Kidney (tissue), 14 donors: ENCODE measurements around the gene PEF1. TPM values are rescaled to one million over a fixed set of nuclear protein-coding genes. Genes with fewer than 3 reads are reported as not detected.

Source experiments
- DNase-seq, 5 donors: peaks; one replicate each; pipeline ENCODE4 v3.0.0-alpha.2; 2013 to 2020
- FAIRE-seq: peaks from 2 replicates; lab custom pipeline; 2012; peaks lifted over from hg19 to GRCh38; lab: Jason Lieb, UNC
- H3K27ac ChIP-seq, 2 donors: one replicate each; pipeline ENCODE4 v1.7.0; 2013; ENCODE audit warnings: low read depth in 2 of 2, low read length in 2 of 2, inconsistent platforms in 1 of 2
- H3K27me3 ChIP-seq: one replicate; pipeline ENCODE4 v1.7.1; 2013; ENCODE audit warnings: low read length, inconsistent platforms; ENCODE audit not compliant: control insufficient read depth, insufficient read depth
- H3K36me3 ChIP-seq, 3 donors: one replicate each; pipeline versions ENCODE4 v1.7.0 to v1.7.1; 2013; ENCODE audit warnings: low read length in 3 of 3, control low read depth in 1 of 3, inconsistent platforms in 1 of 3; ENCODE audit not compliant: insufficient read depth in 3 of 3, control insufficient read depth in 2 of 3
- H3K4me1 ChIP-seq, 3 donors: one replicate each; pipeline versions ENCODE4 v1.7.0 to v1.7.1; 2013; ENCODE audit warnings: low read length in 3 of 3, inconsistent platforms in 1 of 3, low read depth in 1 of 3; ENCODE audit not compliant: control insufficient read depth in 2 of 3, insufficient read depth in 2 of 3
- H3K4me3 ChIP-seq, 3 donors: one replicate each; pipeline versions ENCODE4 v1.7.0 to v1.8.1; 2013; ENCODE audit warnings: low read length in 3 of 3, control low read depth in 1 of 3, inconsistent platforms in 1 of 3
- H3K9ac ChIP-seq, 3 donors: one replicate each; pipeline versions ENCODE4 v1.7.0 to v1.7.1; 2013; ENCODE audit warnings: low read length in 3 of 3, control low read depth in 1 of 3, inconsistent platforms in 1 of 3
- H3K9me3 ChIP-seq, 3 donors: one replicate each; pipeline versions ENCODE4 v1.7.0 to v1.7.1; 2013; ENCODE audit warnings: low read length in 3 of 3, control low read depth in 1 of 3, inconsistent platforms in 1 of 3; ENCODE audit not compliant: control insufficient read depth in 2 of 3, insufficient read depth in 1 of 3
- intact Hi-C: fragments of 100-400 bp; cut with DNase I; formaldehyde crosslinking; loops from one replicate; pipeline ENCODE4 v1.11.1; 2022
- polyA plus RNA-seq: library from polyadenylated mRNA; stranded (reverse); fragments of 350-450 nt; fragmentation: Illumina TruSeq; extraction: RNeasy Lipid Tissue Mini Kit (QIAGEN cat#74804); gene quantifications from one replicate; pipeline ENCODE4 v1.2.3, GENCODE V29; 2014; ENCODE audit warnings: low read depth, low replicate concordance; ENCODE audit not compliant: insufficient read depth
- total RNA-seq: library from RNA; stranded (reverse); fragmentation: NEBNext Ultra II Directional; extraction: Animal tissue kit (Norgen Biotek cat#: 25700); gene quantifications from one replicate; pipeline ENCODE4 v1.2.1, GENCODE V29; 2021
- TF ChIP-seq, protein P1 (sequence below): IDR thresholded peaks from 3 replicates; pipeline ENCODE4 v1.5.1; 2012; ENCODE audit warnings: mild to moderate bottlenecking, moderate library complexity, borderline replicate concordance; ENCODE audit not compliant: insufficient read depth; ENCODE audit errors: extremely low read depth
- donor health status: control.
- donor health status: control.
- donor health status: control.
- donor health status: control.
- donor health status: control.
- donor health status: DM: yes; HTN: yes; CAD: no.
- donor health status: Normal renal cell carcinoma (clear cell type).

PEF1 gene
- total and polyA plus RNA-seq, 2 donors from 2014 or later = 69.0 to 120 TPM

DNA sequence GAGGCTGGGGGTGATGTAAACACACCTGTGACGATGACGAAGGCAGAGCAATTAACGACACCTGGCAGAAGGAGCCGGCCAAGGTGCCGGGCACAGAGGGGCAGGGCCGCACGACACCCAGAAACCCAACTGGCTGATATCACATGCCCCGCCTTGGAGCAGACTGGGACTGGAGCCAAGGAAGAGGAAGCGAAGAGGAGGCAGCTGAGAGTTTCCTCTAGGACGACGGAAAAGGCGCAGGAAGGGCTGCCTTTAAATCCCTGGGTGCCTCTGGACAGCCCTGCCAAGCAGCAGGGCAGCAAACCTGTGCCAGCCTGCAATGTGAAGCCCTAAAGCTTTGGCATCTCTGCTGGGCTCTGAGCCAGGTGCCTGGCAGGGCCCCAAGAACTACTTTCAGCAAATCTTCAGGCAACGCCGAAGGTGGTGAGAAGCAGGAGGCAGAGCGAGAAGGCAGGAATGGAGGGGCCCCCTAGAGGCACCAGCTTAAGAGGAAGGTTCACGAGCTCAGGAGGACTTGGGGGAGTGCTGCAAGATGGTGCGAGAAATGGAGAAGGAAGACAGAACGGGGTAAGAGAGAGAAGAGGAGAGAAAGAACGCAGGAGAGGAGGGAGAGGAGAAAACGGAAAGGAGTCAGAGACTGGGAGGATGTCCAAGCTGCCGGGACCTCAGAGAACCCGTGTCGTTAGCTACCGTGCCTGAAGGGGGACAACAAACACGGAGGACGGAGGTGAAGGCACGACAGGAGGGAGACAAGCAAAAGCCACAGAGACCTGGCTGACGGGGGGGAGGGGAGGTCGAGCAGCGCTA, 25.3 kb upstream of the PEF1 start:
- FAIRE-seq (no peak), DNase-seq (peak in 4 of 5 donors; percentile 50 to 92 (median 72))
- no peaks in the 10 kb centered on the region for H3K36me3 ChIP-seq
- peak overlapping the region; percentile 33 to 59 for H3K27ac ChIP-seq
- intact Hi-C loops = no loop called here
- TF ChIP-seq, protein P1, sequence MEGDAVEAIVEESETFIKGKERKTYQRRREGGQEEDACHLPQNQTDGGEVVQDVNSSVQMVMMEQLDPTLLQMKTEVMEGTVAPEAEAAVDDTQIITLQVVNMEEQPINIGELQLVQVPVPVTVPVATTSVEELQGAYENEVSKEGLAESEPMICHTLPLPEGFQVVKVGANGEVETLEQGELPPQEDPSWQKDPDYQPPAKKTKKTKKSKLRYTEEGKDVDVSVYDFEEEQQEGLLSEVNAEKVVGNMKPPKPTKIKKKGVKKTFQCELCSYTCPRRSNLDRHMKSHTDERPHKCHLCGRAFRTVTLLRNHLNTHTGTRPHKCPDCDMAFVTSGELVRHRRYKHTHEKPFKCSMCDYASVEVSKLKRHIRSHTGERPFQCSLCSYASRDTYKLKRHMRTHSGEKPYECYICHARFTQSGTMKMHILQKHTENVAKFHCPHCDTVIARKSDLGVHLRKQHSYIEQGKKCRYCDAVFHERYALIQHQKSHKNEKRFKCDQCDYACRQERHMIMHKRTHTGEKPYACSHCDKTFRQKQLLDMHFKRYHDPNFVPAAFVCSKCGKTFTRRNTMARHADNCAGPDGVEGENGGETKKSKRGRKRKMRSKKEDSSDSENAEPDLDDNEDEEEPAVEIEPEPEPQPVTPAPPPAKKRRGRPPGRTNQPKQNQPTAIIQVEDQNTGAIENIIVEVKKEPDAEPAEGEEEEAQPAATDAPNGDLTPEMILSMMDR = no peak
- H3K4me3 ChIP-seq = peak overlapping the region; percentile 23 to 49 (median 45)
- peaks cover 0 to 16% (median 4%) of the 10 kb centered on the region in 3 donors for H3K4me1 ChIP-seq
- H3K9me3 ChIP-seq = no peaks in the 10 kb centered on the region
- H3K9ac ChIP-seq = peak overlapping the region in 1 of 3 donors; percentile 7
- H3K27me3 ChIP-seq = no peaks in the 10 kb centered on the region

DNA sequence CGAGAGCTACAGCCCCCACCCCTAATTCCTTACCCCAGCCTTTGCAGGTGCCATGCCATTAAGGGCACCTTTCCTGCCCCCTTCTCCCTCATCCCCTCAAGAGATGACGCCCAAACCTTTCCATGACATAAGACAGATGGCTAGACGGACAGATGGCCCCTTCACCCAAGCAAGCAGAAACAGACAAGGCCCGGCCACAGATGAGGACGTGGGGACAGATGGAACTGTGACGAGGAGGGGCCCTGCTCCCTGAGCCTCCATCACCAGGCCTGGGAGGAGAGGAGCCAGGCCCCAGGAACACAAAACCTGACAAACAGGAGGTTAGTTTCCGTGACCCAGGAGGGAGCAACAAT, 24.7 kb upstream of the PEF1 start:
- H3K9me3 ChIP-seq = no peaks in the 10 kb centered on the region
- H3K4me1 ChIP-seq = peaks cover 0 to 16% (median 4%) of the 10 kb centered on the region in 3 donors
- H3K36me3 ChIP-seq = no peaks in the 10 kb centered on the region
- FAIRE-seq (no peak), DNase-seq (no peak)
- peak overlapping the region in 2 of 3 donors; percentile 45 to 49 for H3K4me3 ChIP-seq
- intact Hi-C loops = no loop called here
- peak overlapping the region in 1 of 3 donors; percentile 7 for H3K9ac ChIP-seq
- TF ChIP-seq, protein P1 = no peak
- peak overlapping the region in 1 of 2 donors; percentile 3 for H3K27ac ChIP-seq
- no peaks in the 10 kb centered on the region for H3K27me3 ChIP-seq

DNA sequence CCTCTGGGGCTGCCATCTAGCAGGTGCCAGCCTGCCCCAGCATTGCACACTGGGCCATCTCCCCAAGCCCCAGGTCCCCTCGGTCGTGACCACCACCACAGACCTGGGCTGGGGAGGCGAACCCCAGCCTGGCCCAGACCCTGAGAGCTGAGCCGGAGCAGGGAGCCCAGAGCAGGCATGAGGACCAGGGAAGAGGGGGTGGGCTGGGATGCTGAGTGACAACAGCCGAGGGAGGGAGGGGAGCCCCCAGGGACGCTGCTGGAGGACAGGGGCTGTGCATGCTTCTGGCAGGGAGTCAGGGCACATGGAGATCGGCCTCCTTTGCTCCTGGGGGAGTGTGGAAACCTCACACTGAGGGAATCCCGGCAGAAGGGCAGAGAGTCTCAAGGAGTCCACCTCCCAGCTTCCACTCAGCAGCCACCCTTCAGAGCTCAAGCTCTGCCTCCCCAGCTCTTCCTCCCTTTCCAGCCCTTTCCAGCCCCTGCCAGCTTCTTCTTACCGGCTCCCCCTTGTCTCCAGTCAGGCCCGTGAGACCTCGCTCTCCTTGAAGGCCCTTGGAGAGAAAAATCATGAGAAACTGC, 23.7 kb upstream of the PEF1 start:
- H3K27ac ChIP-seq = no peak overlapping the region
- no peak overlapping the region for H3K9ac ChIP-seq
- no peak overlapping the region for H3K4me3 ChIP-seq
- DNase-seq (no peak), FAIRE-seq (no peak)
- TF ChIP-seq, protein P1 = no peak
- no peaks in the 10 kb centered on the region for H3K27me3 ChIP-seq
- H3K9me3 ChIP-seq = no peaks in the 10 kb centered on the region
- H3K4me1 ChIP-seq = peaks cover 0 to 16% (median 4%) of the 10 kb centered on the region in 3 donors
- no peaks in the 10 kb centered on the region for H3K36me3 ChIP-seq
- intact Hi-C loops = no loop called here
